Body of pancreas (tissue), 4 donors: ENCODE data around the gene MBP.

ENCODE experiments used
- CTCF ChIP-seq, 7 experiments: fragments of 450-650 bp in 4 of 7; fragments of 200-600 bp in 3 of 7; sonication (generic) in 3 of 7; IDR thresholded peaks; one replicate each; pipeline ENCODE4 v1.5.1; 2016 to 2019; ENCODE audit warnings: antibody characterized with exemption in 7 of 7
- POLR2A ChIP-seq, 3 donors: fragments of 450-650 bp; IDR thresholded peaks; one replicate each; pipeline ENCODE4 v1.6.1; 2016; ENCODE audit warnings: antibody characterized with exemption in 3 of 3, mild to moderate bottlenecking in 2 of 3

GRCh38 chr18:77071711-77072292, 60.8 kb downstream of the MBP start:
- no peak for TF ChIP-seq CTCF (IDR thresholded peaks at IDR 0.05)
- TF ChIP-seq POLR2A (IDR thresholded peaks at IDR 0.05), result no peak
